IMR-90 (cell line): ENCODE data around the gene ST3GAL3. TPM values are rescaled to one million over a fixed set of nuclear protein-coding genes. Genes with fewer than 3 reads are reported as not detected.

ENCODE experiments used
- ATAC-seq: fragments of 200-7000 bp; cut with Tn5 transposase; 2 replicates; pipeline ENCODE4 v1.9.1; 2020; ENCODE audit warnings: low read depth, mild to moderate bottlenecking, moderate library complexity
- BruUV-seq: library from RNA; stranded (reverse); fragments of 400-500 nt; replicated peaks from 2 replicates; lab custom pipeline; 2021; lab: Mats Ljungman, UMichigan
- CTCF ChIA-PET: fragments of 300-600 bp; formaldehyde crosslinking; extraction: SDS; loops from one replicate; lab custom pipeline; 2021; ENCODE audit warnings: antibody characterized with exemption; lab: Yijun Ruan, JAX
- POLR2A ChIA-PET: fragments of 300-600 bp; sonication (Branson Sonifier 250); formaldehyde crosslinking; loops from one replicate; lab custom pipeline; 2022; ENCODE audit warnings: antibody characterized with exemption; ENCODE audit not compliant: unreplicated experiment; lab: Charles Lee
- DNase-seq: peaks from one replicate; pipeline ENCODE4 v3.0.0; 2013
- H2AFZ ChIP-seq: replicated peaks from 2 replicates; pipeline ENCODE3; 2013; ENCODE audit warnings: low read length, mild to moderate bottlenecking; ENCODE audit not compliant: poor library complexity
- H2AK5ac ChIP-seq: 2 replicates; pipeline ENCODE4 v1.6.1; 2013; ENCODE audit warnings: low read depth, low read length, inconsistent platforms
- H2AK9ac ChIP-seq: replicated peaks from 2 replicates; pipeline ENCODE3; 2013; ENCODE audit warnings: mild to moderate bottlenecking, low read depth, low read length, moderate library complexity; ENCODE audit not compliant: poor library complexity
- H2BK120ac ChIP-seq: 2 replicates; pipeline ENCODE4 v1.6.1; 2013; ENCODE audit warnings: low read depth, low read length, inconsistent platforms
- H2BK15ac ChIP-seq: 3 replicates; pipeline ENCODE4 v1.6.1; 2013; ENCODE audit warnings: low read depth, low read length, inconsistent platforms
- H2BK20ac ChIP-seq: 2 replicates; pipeline ENCODE4 v1.6.1; 2013; ENCODE audit warnings: low read depth, mild to moderate bottlenecking, inconsistent platforms, low read length, moderate library complexity
- H2BK5ac ChIP-seq: 2 replicates; pipeline ENCODE4 v1.6.1; 2013; ENCODE audit warnings: mild to moderate bottlenecking, low read depth, low read length, inconsistent platforms; ENCODE audit not compliant: poor library complexity, severe bottlenecking
- H3K14ac ChIP-seq: replicated peaks from 2 replicates; pipeline ENCODE4 v1.6.1; 2013; ENCODE audit warnings: low read depth, low read length, inconsistent platforms
- H3K18ac ChIP-seq: 2 replicates; pipeline ENCODE4 v1.6.1; 2013; ENCODE audit warnings: low read depth, low read length, control low read depth
- H3K23ac ChIP-seq: 2 replicates; pipeline ENCODE4 v1.6.1; 2013; ENCODE audit warnings: low read depth, low read length, inconsistent platforms
- H3K27ac ChIP-seq: 2 replicates; pipeline ENCODE4 v1.5.1; 2013; ENCODE audit warnings: mild to moderate bottlenecking, control low read depth, low read length; ENCODE audit not compliant: insufficient read depth
- H3K27me3 ChIP-seq: 2 replicates; pipeline ENCODE4 v1.6.1; 2013; ENCODE audit warnings: low read length; ENCODE audit not compliant: control insufficient read depth, insufficient read depth
- H3K36me3 ChIP-seq: 2 replicates; pipeline ENCODE4 v1.6.1; 2013; ENCODE audit warnings: low read length, mixed read lengths; ENCODE audit not compliant: control insufficient read depth, insufficient read depth
- H3K4ac ChIP-seq: 2 replicates; pipeline ENCODE4 v1.6.1; 2013; ENCODE audit warnings: low read depth, low read length, inconsistent platforms
- H3K4me1 ChIP-seq: 2 replicates; pipeline ENCODE4 v1.6.1; 2013; ENCODE audit warnings: low read length, mixed read lengths; ENCODE audit not compliant: control insufficient read depth, insufficient read depth
- H3K4me2 ChIP-seq: 2 replicates; pipeline ENCODE4 v1.6.1; 2013; ENCODE audit warnings: low read depth, mild to moderate bottlenecking, control low read depth, low read length, moderate library complexity
- H3K4me3 ChIP-seq: 2 replicates; pipeline ENCODE4 v1.5.1; 2013; ENCODE audit warnings: low read depth, mild to moderate bottlenecking, control low read depth, low read length, moderate library complexity; ENCODE audit not compliant: insufficient read depth
- H3K56ac ChIP-seq: 2 replicates; pipeline ENCODE4 v1.6.1; 2013; ENCODE audit warnings: low read length, inconsistent platforms; ENCODE audit not compliant: insufficient read depth; ENCODE audit errors: extremely low read depth
- H3K79me1 ChIP-seq, 2 experiments: 2 replicates each; pipeline ENCODE4 v1.6.1; 2013; ENCODE audit warnings: low read length in 2 of 2, inconsistent platforms in 1 of 2, low read depth in 1 of 2
- H3K9ac ChIP-seq: 2 replicates; pipeline ENCODE4 v1.6.1; 2013; ENCODE audit warnings: low read depth, low read length, control low read depth
- H3K9me1 ChIP-seq: 2 replicates; pipeline ENCODE4 v1.6.1; 2013; ENCODE audit warnings: low read length, inconsistent platforms; ENCODE audit not compliant: insufficient read depth
- H3K9me3 ChIP-seq: 2 replicates; pipeline ENCODE4 v1.6.1; 2013; ENCODE audit warnings: low read length; ENCODE audit not compliant: control insufficient read depth, insufficient read depth
- H4K20me1 ChIP-seq: 2 replicates; pipeline ENCODE4 v1.6.1; 2013; ENCODE audit warnings: low read length, inconsistent platforms; ENCODE audit not compliant: insufficient read depth
- H4K5ac ChIP-seq: 2 replicates; pipeline ENCODE4 v1.6.1; 2013; ENCODE audit warnings: mild to moderate bottlenecking, low read depth, low read length, control low read depth
- H4K8ac ChIP-seq, 2 experiments: 2 replicates each; pipeline ENCODE4 v1.6.1; 2013; ENCODE audit warnings: low read depth in 2 of 2, low read length in 2 of 2, control low read depth in 1 of 2, inconsistent platforms in 1 of 2
- H4K91ac ChIP-seq: 2 replicates; pipeline ENCODE4 v1.6.1; 2013; ENCODE audit warnings: low read depth, low read length, inconsistent platforms; ENCODE audit not compliant: insufficient read depth
- BHLHE40 ChIP-seq: fragments of 150-350 bp; IDR thresholded peaks from 2 replicates; pipeline ENCODE4 v1.6.1; 2016; ENCODE audit warnings: mild to moderate bottlenecking, low read depth, low read length
- CEBPB ChIP-seq: IDR thresholded peaks from 2 replicates; pipeline ENCODE4 v1.6.1; 2012; ENCODE audit warnings: low read depth, low read length, improper control_type of control experiment
- CHD1 ChIP-seq: IDR thresholded peaks from 2 replicates; pipeline ENCODE4 v1.6.1; 2012; ENCODE audit warnings: low read depth, low read length, improper control_type of control experiment
- CTCF ChIP-seq: conservative IDR thresholded peaks from 2 replicates; pipeline ENCODE4 v1.5.1; 2012; ENCODE audit warnings: mild to moderate bottlenecking, low read depth, low read length, improper control_type of control experiment
- ELK1 ChIP-seq: fragments of 150-350 bp; IDR thresholded peaks from 2 replicates; pipeline ENCODE4 v1.6.1; 2016; ENCODE audit warnings: low read depth, mild to moderate bottlenecking, low read length, moderate library complexity, borderline replicate concordance
- FOS ChIP-seq: fragments of 150-350 bp; IDR thresholded peaks from 2 replicates; pipeline ENCODE4 v1.6.1; 2016; ENCODE audit warnings: low read depth, low read length
- MAZ ChIP-seq: IDR thresholded peaks from 2 replicates; pipeline ENCODE4 v1.6.1; 2012; ENCODE audit warnings: low read depth, mild to moderate bottlenecking, low read length, improper control_type of control experiment, moderate library complexity, borderline replicate concordance
- MXI1 ChIP-seq: IDR thresholded peaks from 2 replicates; pipeline ENCODE4 v1.6.1; 2012; ENCODE audit warnings: low read depth, mild to moderate bottlenecking, low read length, moderate library complexity, borderline replicate concordance
- NFE2L2 ChIP-seq: fragments of 150-350 bp; IDR thresholded peaks from 2 replicates; pipeline ENCODE4 v1.6.1; 2016; ENCODE audit warnings: low read depth, mild to moderate bottlenecking, low read length
- POLR2A ChIP-seq: IDR thresholded peaks from 2 replicates; pipeline ENCODE4 v1.6.1; 2012; ENCODE audit warnings: mild to moderate bottlenecking, low read depth, low read length
- RAD21 ChIP-seq: IDR thresholded peaks from 2 replicates; pipeline ENCODE4 v1.6.1; 2012; ENCODE audit warnings: low read length, improper control_type of control experiment
- RCOR1 ChIP-seq: IDR thresholded peaks from 2 replicates; pipeline ENCODE4 v1.6.1; 2012; ENCODE audit warnings: mild to moderate bottlenecking, low read length, improper control_type of control experiment; ENCODE audit not compliant: insufficient replicate concordance
- RFX5 ChIP-seq: IDR thresholded peaks from 2 replicates; pipeline ENCODE4 v1.8.0; 2012; ENCODE audit warnings: low read depth, mild to moderate bottlenecking, low read length, moderate library complexity
- SMC3 ChIP-seq: fragments of 150-350 bp; IDR thresholded peaks from 2 replicates; pipeline ENCODE4 v1.6.1; 2016; ENCODE audit warnings: low read depth, mild to moderate bottlenecking, antibody characterized with exemption, low read length, moderate library complexity
- USF2 ChIP-seq: fragments of 150-350 bp; IDR thresholded peaks from 2 replicates; pipeline ENCODE4 v1.6.1; 2017; ENCODE audit warnings: mild to moderate bottlenecking, antibody characterized with exemption, low read length, low read depth
- dilution Hi-C: fragments of 300-500 bp; cut with HindIII; formaldehyde crosslinking; loops from one replicate; pipeline ENCODE4 v1.14.3; 2018; ENCODE audit warnings: low sequenced_read_pairs; ENCODE audit not compliant: unreplicated experiment
- in situ Hi-C: fragments of 300-500 bp; cut with MboI; formaldehyde crosslinking; loops from 3 replicates; pipeline ENCODE4 v1.14.3; 2019; ENCODE audit warnings: low sequenced_read_pairs, inconsistent platforms, mixed read lengths
- intact Hi-C: fragments of 100-400 bp; cut with micrococcal nuclease; formaldehyde crosslinking; loops from 2 replicates; pipeline ENCODE4 v1.10.0; 2022
- polyA plus RNA-seq, 3 experiments: library from polyadenylated mRNA; depleted of rRNA; stranded (reverse); fragments of >200 nt; gene quantifications; 2 replicates each; pipeline ENCODE4 v1.2.3, GENCODE V29; 2012; ENCODE audit warnings: low replicate concordance in 1 of 3
- total RNA-seq: library from RNA; depleted of rRNA; stranded (reverse); fragments of >200 nt; gene quantifications from 2 replicates; pipeline ENCODE4 v1.2.3, GENCODE V29; 2012

Gene ST3GAL3
- total and polyA plus RNA-seq, 2 of the 4 experiments (the other 2 are of a cell fraction): 12.0 to 14.8 TPM

GRCh38 chr1:43857163-43857562 lies 149.8 kb downstream of the ST3GAL3 start:
- Histone ChIP-seq H3K18ac (no peak overlapping the region), H3K27ac (no peak overlapping the region), H3K23ac (no peak overlapping the region), H4K20me1 (peaks cover 58% of the 10 kb centered on the region), H2BK5ac (no peak overlapping the region), H3K79me1 (peaks cover 15 to 59% of the 10 kb centered on the region in 2 experiments), H2AFZ (no peak overlapping the region), H3K4me2 (no peak overlapping the region), H3K27me3 (no peaks in the 10 kb centered on the region), H2BK20ac (no peak overlapping the region), H3K9ac (no peak overlapping the region), H3K9me3 (no peaks in the 10 kb centered on the region), H3K4me3 (no peak overlapping the region), H3K9me1 (peaks cover 38% of the 10 kb centered on the region), H2AK9ac (no peak overlapping the region), H4K5ac (no peak overlapping the region), H2AK5ac (no peak overlapping the region), H2BK15ac (no peak overlapping the region; the same call in 2 of the 3 replicates), H3K56ac (no peak overlapping the region), H3K14ac (no peak overlapping the region), H3K4me1 (peaks cover 21% of the 10 kb centered on the region), H4K91ac (no peak overlapping the region), H4K8ac (no peak overlapping the region), H3K36me3 (no peaks in the 10 kb centered on the region), H3K4ac (no peak overlapping the region), H2BK120ac (no peak overlapping the region)
- intact Hi-C loops (no loop called here), dilution Hi-C loops (no loop called here), in situ Hi-C loops (no loop called here)
- TF ChIP-seq RAD21: no peak
- no peak for TF ChIP-seq FOS
- TF ChIP-seq NFE2L2: no peak
- no peak for TF ChIP-seq USF2
- TF ChIP-seq POLR2A: no peak
- no peak for TF ChIP-seq RFX5
- no peak for TF ChIP-seq ELK1
- no peak for TF ChIP-seq SMC3
- no peak for TF ChIP-seq CTCF
- no peak for TF ChIP-seq MXI1
- no peak for TF ChIP-seq RCOR1
- no peak for TF ChIP-seq MAZ
- no peak for TF ChIP-seq CEBPB
- no peak for TF ChIP-seq CHD1
- TF ChIP-seq BHLHE40: no peak
- CTCF ChIA-PET: no interaction called here
- BruUV-seq: no TSS peak
- DNase-seq: no peak
- POLR2A ChIA-PET: no interaction called here
- ATAC-seq: no peak
